Spinal cord (tissue), 10 donors: ENCODE results near the gene HDAC11. TPM values are rescaled to one million over a fixed set of nuclear protein-coding genes. Genes with fewer than 3 reads are reported as not detected.
"Not testable (repeated sequence)": the region's sequence is repeated elsewhere in the genome, so short reads cannot be mapped to it uniquely, and the experiment has no call there.

ENCODE experiments used
- DNase-seq, 6 donors: peaks; one replicate each; pipeline versions ENCODE4 v3.0.0 to v3.0.0-alpha.2; 2013 to 2015; ENCODE audit warnings: low spot score in 6 of 6, low read depth in 4 of 6
- H3K27ac ChIP-seq: one replicate; pipeline ENCODE4 v1.5.1; 2013; ENCODE audit warnings: low read depth, low read length, control low read depth
- H3K27me3 ChIP-seq: one replicate; pipeline ENCODE4 v1.6.1; 2013; ENCODE audit warnings: low read length; ENCODE audit not compliant: control insufficient read depth, insufficient read depth
- H3K36me3 ChIP-seq: one replicate; pipeline ENCODE4 v1.6.1; 2013; ENCODE audit warnings: low read length; ENCODE audit not compliant: control insufficient read depth, insufficient read depth
- H3K4me1 ChIP-seq: one replicate; pipeline ENCODE4 v1.6.1; 2013; ENCODE audit warnings: low read length; ENCODE audit not compliant: control insufficient read depth, insufficient read depth
- H3K4me3 ChIP-seq: one replicate; pipeline ENCODE4 v1.5.1; 2013; ENCODE audit warnings: low read depth, low read length, control low read depth
- H3K9me3 ChIP-seq: one replicate; pipeline ENCODE4 v1.6.1; 2013; ENCODE audit warnings: low read length; ENCODE audit not compliant: control insufficient read depth, insufficient read depth
- WGBS: methylation state at CpG from one replicate; pipeline ENCODE4 v1.1.5; 2013; ENCODE audit warnings: missing lambda C conversion rate; ENCODE audit not compliant: insufficient coverage; 5-methylcytosine and 5-hydroxymethylcytosine counted together
- polyA plus RNA-seq, 2 donors: library from polyadenylated mRNA; unstranded; fragments of 120-200 nt; gene quantifications; one replicate each; pipeline ENCODE4 v1.2.1, GENCODE V29; 2013; ENCODE audit not compliant: insufficient read length in 2 of 2
- total RNA-seq, 2 donors: library from RNA; depleted of rRNA in 1 of 2; stranded (reverse); fragments of 120-200 nt in 1 of 2; fragments of >200 nt in 1 of 2; gene quantifications; one replicate each; pipeline versions ENCODE4 v1.2.3 to v1.2.4, GENCODE V29; 2013 to 2014
- donor health status: healthy.

HDAC11 gene
- total and polyA plus RNA-seq, 4 donors: 18.9 to 39.8 (median 27.8) TPM

- Histone ChIP-seq H3K36me3 (peaks cover 2% of the 10 kb centered on the region), H3K4me1 (peaks cover 35% of the 10 kb centered on the region), H3K27ac (no peak overlapping the region), H3K4me3 (no peak overlapping the region), H3K9me3 (no peaks in the 10 kb centered on the region), H3K27me3 (no peaks in the 10 kb centered on the region)
- 94% methylated on average over 5 of the region's 9 CpGs for WGBS
- DNase-seq: no peak
Measured at GRCh38 chr3:13520326-13520880, 40.3 kb downstream of the HDAC11 start.

- Histone ChIP-seq H3K27me3 (no peaks in the 10 kb centered on the region), H3K4me1 (peaks cover 39% of the 10 kb centered on the region), H3K36me3 (peaks cover 2% of the 10 kb centered on the region), H3K27ac (no peak overlapping the region), H3K4me3 (no peak overlapping the region), H3K9me3 (no peaks in the 10 kb centered on the region)
- no peak for DNase-seq
- WGBS: 44% methylated on average over 4 of the region's 6 CpGs
Measured at GRCh38 chr3:13521309-13521708, 41.2 kb downstream of the HDAC11 start.

DNA sequence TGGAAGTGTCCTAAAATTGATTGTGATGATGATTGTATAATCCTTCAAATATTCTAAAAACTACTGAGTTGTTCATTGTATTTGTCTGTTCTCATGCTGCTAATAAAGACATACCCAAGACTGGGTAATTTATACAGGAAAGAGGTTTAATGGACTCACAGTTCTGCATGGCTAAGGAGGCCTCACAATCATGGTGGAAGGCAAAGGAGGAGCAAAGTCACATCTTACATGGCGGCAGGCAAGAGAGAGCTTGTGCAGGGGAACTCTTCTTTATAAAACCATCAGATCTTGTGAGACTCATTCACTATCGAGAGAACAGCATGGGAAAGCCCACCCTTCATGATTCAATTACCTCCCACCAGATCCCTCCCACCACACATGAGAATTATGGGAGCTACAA lies 41.6 kb downstream of the HDAC11 start:
- H3K36me3 ChIP-seq, H3K27ac ChIP-seq, H3K27me3 ChIP-seq, H3K4me3 ChIP-seq, H3K9me3 ChIP-seq, DNase-seq: not testable (repeated sequence)
- WGBS: no CpG with 5 or more reads among the region's 2 CpGs
- H3K4me1 ChIP-seq: peaks cover 40% of the 10 kb centered on the region

DNA sequence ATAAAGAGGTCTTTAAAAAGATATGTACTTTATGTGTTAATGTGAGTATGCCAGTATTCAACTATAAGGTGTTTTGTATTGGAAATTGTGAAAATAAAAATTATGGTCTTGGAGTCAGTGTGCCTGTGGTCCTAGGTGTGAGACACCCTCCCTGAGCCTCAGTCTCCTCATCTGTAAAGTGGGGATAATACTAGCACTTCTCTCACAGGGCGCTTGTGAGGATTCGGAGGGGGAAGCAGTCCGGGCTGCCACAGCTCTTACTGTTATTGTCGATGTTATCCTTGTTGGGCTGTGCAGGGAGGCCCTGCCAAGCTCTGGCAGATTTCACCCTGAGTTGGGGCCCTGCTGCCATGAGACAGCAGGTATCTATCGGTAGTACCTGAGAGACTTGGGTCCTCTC lies 42.1 kb downstream of the HDAC11 start:
- Histone ChIP-seq H3K4me1 (peaks cover 38% of the 10 kb centered on the region), H3K9me3 (no peaks in the 10 kb centered on the region), H3K4me3 (no peak overlapping the region), H3K36me3 (peaks cover 2% of the 10 kb centered on the region), H3K27ac (no peak overlapping the region), H3K27me3 (no peaks in the 10 kb centered on the region)
- no peak for DNase-seq
- 93% methylated on average over 5 of the region's 5 CpGs for WGBS

DNA sequence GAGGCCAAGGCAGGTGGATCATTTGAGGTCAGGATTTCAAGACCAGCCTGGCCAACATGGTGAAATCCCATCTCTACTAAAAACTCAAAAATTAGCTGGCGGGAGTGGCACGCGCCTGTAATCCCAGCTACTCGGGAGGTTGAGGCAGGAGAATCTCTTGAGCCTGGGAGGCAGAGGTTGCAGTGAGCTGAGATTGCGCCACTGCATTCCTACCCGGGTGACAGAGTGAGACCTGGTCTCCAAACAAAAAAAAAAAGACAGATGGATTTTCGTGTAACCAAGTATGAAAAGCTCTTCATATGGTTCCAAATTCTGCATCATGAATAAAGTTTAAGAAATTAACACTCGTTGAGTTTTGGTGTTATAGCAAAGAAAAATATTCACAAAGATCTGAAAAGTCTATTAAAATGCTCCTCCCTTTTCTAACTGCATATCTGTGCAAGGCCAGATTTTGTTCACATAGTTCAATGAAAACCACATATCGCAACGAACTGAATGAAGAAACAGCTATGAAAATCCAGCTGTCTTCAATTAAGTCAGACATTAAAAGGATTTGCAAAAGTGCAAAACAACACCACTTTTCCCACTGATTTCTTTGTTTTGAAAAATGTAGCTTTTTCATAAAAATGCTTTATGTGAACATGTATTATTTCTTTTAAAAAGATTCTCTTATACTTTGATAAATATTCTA lies 45.0 kb downstream of the HDAC11 start:
- H3K9me3 ChIP-seq: no peaks in the 10 kb centered on the region
- DNase-seq: no peak
- no CpG with 5 or more reads among the region's 10 CpGs for whole genome bisulfite sequencing
- H3K27me3 ChIP-seq: no peaks in the 10 kb centered on the region
- H3K4me1 ChIP-seq: peaks cover 32% of the 10 kb centered on the region
- no peak overlapping the region for H3K4me3 ChIP-seq
- H3K36me3 ChIP-seq: no peaks in the 10 kb centered on the region
- H3K27ac ChIP-seq: peak overlapping the region; percentile 82

DNA sequence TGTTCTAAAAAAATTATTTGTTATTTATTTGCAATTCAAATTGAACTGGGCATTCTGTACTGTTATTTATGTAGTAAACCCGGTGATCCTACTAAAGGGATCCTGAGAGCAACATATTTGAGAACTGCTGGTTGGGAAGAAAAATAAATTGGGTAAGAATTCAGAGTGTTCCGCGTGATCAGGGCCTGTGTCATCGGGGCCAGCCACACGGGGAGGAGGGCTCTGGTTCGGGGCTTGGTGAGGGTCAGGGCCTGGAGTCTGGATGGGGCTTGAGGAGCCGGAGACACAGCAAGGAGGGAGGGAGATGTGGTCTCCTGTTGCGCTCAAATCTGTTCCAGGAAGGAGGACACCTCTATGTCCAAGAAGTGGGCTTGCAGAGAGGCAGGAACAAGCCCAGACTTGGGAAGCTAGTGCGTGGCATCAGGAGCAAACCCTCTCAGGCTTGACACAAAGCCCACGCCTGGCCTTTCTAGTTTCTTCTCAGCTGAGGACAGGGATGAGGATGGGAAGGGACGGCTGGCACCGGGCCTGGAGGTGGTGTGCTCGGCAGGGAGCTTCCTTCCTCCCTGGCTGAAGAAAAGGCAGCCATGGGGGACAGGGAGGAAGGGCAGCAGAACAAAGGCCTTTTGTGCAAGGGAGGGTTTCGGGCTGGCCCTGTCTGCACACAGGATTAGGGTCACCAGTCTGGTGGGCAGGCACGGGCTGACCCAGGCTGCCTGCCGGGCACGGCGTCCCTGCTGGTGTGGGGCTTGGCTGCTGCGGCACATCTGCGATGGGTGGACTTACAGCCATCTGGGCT lies 45.9 kb downstream of the HDAC11 start:
- Histone ChIP-seq H3K9me3 (no peaks in the 10 kb centered on the region), H3K27ac (peak overlapping the region; percentile 82), H3K36me3 (no peaks in the 10 kb centered on the region), H3K4me3 (no peak overlapping the region), H3K4me1 (peaks cover 37% of the 10 kb centered on the region), H3K27me3 (no peaks in the 10 kb centered on the region)
- peak in 1 of 6 donors; percentile 35 for DNase-seq
- WGBS: 49% methylated on average over 20 of the region's 20 CpGs

- Histone ChIP-seq H3K27ac (peak overlapping the region; percentile 82), H3K4me1 (peaks cover 40% of the 10 kb centered on the region), H3K9me3 (no peaks in the 10 kb centered on the region), H3K4me3 (no peak overlapping the region), H3K27me3 (no peaks in the 10 kb centered on the region), H3K36me3 (no peaks in the 10 kb centered on the region)
- WGBS: 46% methylated on average over 2 of the region's 5 CpGs
- no peak for DNase-seq
Measured at GRCh38 chr3:13526626-13526949, 46.5 kb downstream of the HDAC11 start.

DNA sequence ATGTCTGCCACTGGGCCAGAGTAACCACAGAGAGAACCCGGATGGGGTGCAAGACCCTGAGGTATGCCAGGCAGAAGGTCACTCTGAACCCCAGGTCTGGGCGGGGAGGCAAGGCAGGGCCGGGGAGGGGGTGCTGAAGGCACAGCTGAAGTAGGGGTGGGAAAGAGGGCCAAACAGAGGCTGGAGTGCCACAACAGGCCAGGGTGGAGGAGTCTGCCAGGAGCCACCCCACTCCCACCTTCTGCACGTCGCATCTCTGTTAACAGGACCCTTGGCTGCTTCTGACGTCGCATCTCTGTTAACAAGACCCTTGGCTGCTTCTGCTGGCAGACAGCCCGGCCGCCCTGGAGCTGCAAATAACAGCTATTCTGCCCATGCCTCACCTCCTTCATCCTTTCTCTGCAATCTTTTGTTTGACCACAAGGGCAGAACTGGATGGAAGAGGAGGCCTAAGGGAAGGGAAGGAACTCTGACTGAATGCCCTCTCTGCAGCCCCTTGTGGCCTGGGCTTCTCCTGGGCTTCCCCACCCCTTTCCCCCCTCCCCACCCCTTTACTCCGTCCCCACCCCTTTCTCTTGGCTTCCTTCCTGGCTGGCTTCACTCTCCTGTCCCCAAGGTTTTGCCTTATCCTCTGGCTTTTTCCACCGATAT lies 48.2 kb downstream of the HDAC11 start:
- DNase-seq: peak in 2 of 6 donors; percentile 75 to 78
- H3K4me3 ChIP-seq: no peak overlapping the region
- H3K9me3 ChIP-seq: no peaks in the 10 kb centered on the region
- no peaks in the 10 kb centered on the region for H3K27me3 ChIP-seq
- H3K27ac ChIP-seq: no peak overlapping the region
- WGBS: 46% methylated on average over 6 of the region's 11 CpGs
- peaks cover 49% of the 10 kb centered on the region for H3K4me1 ChIP-seq
- H3K36me3 ChIP-seq: no peaks in the 10 kb centered on the region

DNA sequence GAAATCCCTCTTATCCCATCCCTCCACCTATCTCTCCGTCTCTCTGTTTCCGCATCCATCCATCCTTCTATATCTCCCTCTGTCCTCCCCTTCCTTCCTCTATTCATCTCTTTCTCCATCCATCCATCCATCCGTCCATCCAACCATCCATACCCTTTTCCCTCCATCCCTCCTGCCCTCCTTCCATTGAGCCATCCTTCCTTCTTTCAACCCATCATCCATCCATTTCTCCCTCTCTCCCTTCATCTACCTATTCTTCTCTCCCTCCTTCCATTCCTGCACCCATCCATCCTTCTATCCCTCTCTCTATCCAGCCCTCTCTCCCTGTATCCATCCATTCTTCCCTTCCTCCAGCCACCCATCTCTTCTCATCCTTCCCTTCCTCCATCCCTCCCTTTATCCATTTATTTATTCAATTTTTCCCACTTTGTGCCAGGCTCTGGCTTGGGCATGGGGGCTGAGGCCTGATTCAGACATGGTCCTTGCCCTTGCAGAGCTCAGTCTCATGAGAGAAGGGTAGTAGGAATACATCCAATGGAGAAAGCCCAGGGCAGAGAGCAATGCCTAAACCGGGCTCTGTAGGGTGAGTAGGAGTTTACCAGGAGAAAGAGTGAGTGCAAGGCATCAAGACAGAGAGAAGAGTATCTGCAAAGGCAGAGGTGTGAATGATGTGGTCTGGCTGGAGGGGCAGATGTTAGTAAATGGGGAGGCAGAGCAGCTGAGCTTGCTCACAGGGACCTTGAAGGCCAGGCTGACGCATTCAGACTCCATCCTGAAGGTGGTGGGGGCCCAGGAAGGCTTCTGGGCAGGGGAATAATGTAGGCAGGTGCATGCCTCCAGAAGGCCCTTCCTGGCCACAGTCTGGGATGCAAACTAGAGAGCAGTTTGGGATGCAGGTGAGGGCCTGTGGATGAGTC lies 49.3 kb downstream of the HDAC11 start:
- H3K4me3 ChIP-seq: no peak overlapping the region
- DNase-seq: no peak
- H3K36me3 ChIP-seq: no peaks in the 10 kb centered on the region
- peaks cover 57% of the 10 kb centered on the region for H3K4me1 ChIP-seq
- 75% methylated on average over 5 of the region's 5 CpGs for WGBS
- H3K27me3 ChIP-seq: no peaks in the 10 kb centered on the region
- H3K9me3 ChIP-seq: no peaks in the 10 kb centered on the region
- no peak overlapping the region for H3K27ac ChIP-seq
